HCT116 (cell line): ENCODE results near the gene CLPX. TPM values are rescaled to one million over a fixed set of nuclear protein-coding genes. Genes with fewer than 3 reads are reported as not detected.

Experiments used
- ATAC-seq: fragments of 200-7000 bp; cut with Tn5 transposase; 2 replicates; pipeline ENCODE4 v1.9.1; 2020; ENCODE audit warnings: mild to moderate bottlenecking, moderate library complexity
- BruUV-seq: library from RNA; stranded (reverse); fragments of 400-500 nt; replicated peaks from 2 replicates; lab custom pipeline; 2021; lab: Mats Ljungman, UMichigan
- CTCF ChIA-PET: fragments of 300-600 bp; sonication (Branson Sonifier 250); formaldehyde crosslinking; loops from one replicate; lab custom pipeline; 2021; ENCODE audit warnings: antibody characterized with exemption; lab: Charles Lee
- POLR2A ChIA-PET: fragments of 300-600, 350-600 bp; sonication (Branson Sonifier 250); formaldehyde crosslinking; loops from one replicate; lab custom pipeline; 2021; ENCODE audit warnings: antibody characterized with exemption; lab: Charles Lee
- RAD21 ChIA-PET, 2 experiments: fragments of 300-600 bp; sonication (Branson Sonifier 250); formaldehyde crosslinking; loops; one replicate each; lab custom pipeline; 2023; ENCODE audit warnings: low total read pairs in 2 of 2; ENCODE audit not compliant: uncharacterized antibody in 2 of 2, unreplicated experiment in 2 of 2, low non-redundant PET in 1 of 2; lab: Charles Lee
- DNase-seq: peaks from one replicate; pipeline ENCODE4 v3.0.0-alpha.2; 2010; ENCODE audit warnings: low read depth, low spot score
- H2AFZ ChIP-seq: fragments of 200-600 bp; shearing (Covaris generic), sonication (generic); 2 replicates; pipeline ENCODE4 v1.6.1; 2017; ENCODE audit warnings: low read depth, mixed run types, mixed read lengths, antibody characterized with exemption, low read length; ENCODE audit not compliant: poor library complexity, severe bottlenecking
- H3K27ac ChIP-seq: 2 replicates; pipeline ENCODE4 v1.5.1; 2012; ENCODE audit warnings: low read depth, low read length
- H3K27me3 ChIP-seq: fragments of 200-600 bp; sonication (generic); 2 replicates; pipeline ENCODE4 v1.6.1; 2016; ENCODE audit warnings: mixed run types, low read length, mixed read lengths; ENCODE audit not compliant: insufficient read depth
- H3K36me3 ChIP-seq, 2 experiments: fragments of 200-500 bp in 1 of 2; fragments of 200-600 bp in 1 of 2; sonication (Bioruptor generic) in 1 of 2; sonication (generic) in 1 of 2; 2 replicates each; pipeline versions ENCODE4 v1.5.1 to v1.6.1; 2014 to 2016; ENCODE audit warnings: low read length in 2 of 2, inconsistent platforms in 1 of 2, mixed read lengths in 1 of 2, mixed run types in 1 of 2; ENCODE audit not compliant: insufficient read depth in 2 of 2, control insufficient read depth in 1 of 2
- H3K4me1 ChIP-seq, 2 experiments: fragments of 200-600 bp in 1 of 2; sonication (generic) in 1 of 2; 2 replicates each; pipeline versions ENCODE4 v1.5.1 to v1.6.1; 2012 to 2017; ENCODE audit warnings: low read length in 2 of 2, inconsistent platforms in 1 of 2, mild to moderate bottlenecking in 1 of 2, mixed read lengths in 1 of 2, mixed run types in 1 of 2, moderate library complexity in 1 of 2; ENCODE audit not compliant: insufficient read depth in 2 of 2, control insufficient read depth in 1 of 2
- H3K4me2 ChIP-seq: fragments of 200-600 bp; sonication (generic); 2 replicates; pipeline ENCODE4 v1.6.1; 2017; ENCODE audit warnings: mixed run types, low read length, mixed read lengths
- H3K4me3 ChIP-seq, 2 experiments: fragments of 200-600 bp in 1 of 2; sonication (generic) in 1 of 2; replicated peaks in 1 of 2; 2 replicates each; pipeline ENCODE4 v1.5.1; 2011 to 2016; ENCODE audit warnings: low read length in 2 of 2, control low read depth in 1 of 2, low read depth in 1 of 2, mild to moderate bottlenecking in 1 of 2, mixed read lengths in 1 of 2, mixed run types in 1 of 2
- H3K79me2 ChIP-seq: fragments of 200-600 bp; sonication (generic); 2 replicates; pipeline ENCODE4 v1.6.1; 2017; ENCODE audit warnings: mild to moderate bottlenecking, mixed run types, low read length, moderate library complexity, mixed read lengths; ENCODE audit not compliant: insufficient read depth
- H3K9ac ChIP-seq: fragments of 200-600 bp; sonication (generic); 2 replicates; pipeline ENCODE4 v1.6.1; 2016; ENCODE audit warnings: low read length, mixed read lengths
- H3K9me2 ChIP-seq: fragments of 200-600 bp; sonication (generic), shearing (Covaris generic); 2 replicates; pipeline ENCODE4 v1.6.1; 2017; ENCODE audit warnings: mixed run types, mild to moderate bottlenecking, moderate library complexity; ENCODE audit not compliant: insufficient read depth
- H3K9me3 ChIP-seq, 2 experiments: fragments of 200-500 bp in 1 of 2; fragments of 200-600 bp in 1 of 2; sonication (Bioruptor generic) in 1 of 2; sonication (generic) in 1 of 2; 2 replicates each; pipeline ENCODE4 v1.6.1; 2014 to 2017; ENCODE audit warnings: low read length in 2 of 2, mixed read lengths in 2 of 2, inconsistent platforms in 1 of 2, low read depth in 1 of 2, mild to moderate bottlenecking in 1 of 2, mixed run types in 1 of 2, moderate library complexity in 1 of 2; ENCODE audit not compliant: control insufficient read depth in 1 of 2, insufficient read depth in 1 of 2
- H4K20me1 ChIP-seq: fragments of 200-600 bp; sonication (generic), shearing (Covaris generic); 2 replicates; pipeline ENCODE4 v1.6.1; 2017; ENCODE audit warnings: mixed run types, mild to moderate bottlenecking, moderate library complexity; ENCODE audit not compliant: insufficient read depth
- ATF3 ChIP-seq: IDR thresholded peaks from 2 replicates; pipeline ENCODE4 v1.6.1; 2012
- CBX3 ChIP-seq: IDR thresholded peaks from 2 replicates; pipeline ENCODE4 v1.6.1; 2012; ENCODE audit warnings: low read depth
- CEBPB ChIP-seq: IDR thresholded peaks from 2 replicates; pipeline ENCODE4 v1.6.1; 2012; ENCODE audit warnings: low read depth
- EGR1 ChIP-seq: IDR thresholded peaks from 2 replicates; pipeline ENCODE4 v1.6.1; 2012; ENCODE audit warnings: low read depth
- ELF1 ChIP-seq: IDR thresholded peaks from 2 replicates; pipeline ENCODE4 v1.6.1; 2012; ENCODE audit warnings: low read depth, borderline replicate concordance
- EZH2 ChIP-seq: fragments of 200-600 bp; sonication (generic); IDR thresholded peaks from 2 replicates; pipeline ENCODE4 v1.6.1; 2017; ENCODE audit warnings: antibody characterized with exemption, mixed run types
- EZH2phosphoT487 ChIP-seq: fragments of 200-600 bp; IDR thresholded peaks from 2 replicates; pipeline ENCODE4 v1.6.1; 2018; ENCODE audit warnings: antibody characterized with exemption, borderline replicate concordance
- FOSL1 ChIP-seq: IDR thresholded peaks from 2 replicates; pipeline ENCODE4 v1.6.1; 2012; ENCODE audit warnings: low read depth
- MAX ChIP-seq: IDR thresholded peaks from 2 replicates; pipeline ENCODE4 v1.6.1; 2012
- POLR2A ChIP-seq: IDR thresholded peaks from 2 replicates; pipeline ENCODE4 v1.7.0; 2011; ENCODE audit warnings: borderline replicate concordance; ENCODE audit not compliant: insufficient read depth, insufficient read length; ENCODE audit errors: extremely low read depth
- POLR2AphosphoS5 ChIP-seq: IDR thresholded peaks from 2 replicates; pipeline ENCODE4 v1.6.1; 2011; ENCODE audit warnings: mild to moderate bottlenecking, low read depth, low read length, moderate library complexity
- RAD21 ChIP-seq: IDR thresholded peaks from 2 replicates; pipeline ENCODE4 v1.6.1; 2012; ENCODE audit warnings: low read depth, mild to moderate bottlenecking
- REST ChIP-seq: IDR thresholded peaks from 2 replicates; pipeline ENCODE4 v1.6.1; 2012; ENCODE audit warnings: low read depth
- SP1 ChIP-seq: IDR thresholded peaks from 2 replicates; pipeline ENCODE4 v1.6.1; 2012; ENCODE audit warnings: low read depth
- SRF ChIP-seq: IDR thresholded peaks from 2 replicates; pipeline ENCODE4 v1.6.1; 2012; ENCODE audit warnings: low read depth
- TCF7L2 ChIP-seq: IDR thresholded peaks from 2 replicates; pipeline ENCODE4 v1.7.0; 2011; ENCODE audit warnings: borderline replicate concordance, inconsistent platforms; ENCODE audit not compliant: insufficient read depth, insufficient read length; ENCODE audit errors: extremely low read depth
- YY1 ChIP-seq: IDR thresholded peaks from 2 replicates; pipeline ENCODE4 v1.6.1; 2011; ENCODE audit warnings: low read length, low read depth, moderate library complexity, mild to moderate bottlenecking; ENCODE audit not compliant: insufficient replicate concordance; ENCODE audit errors: extremely low read depth
- ZBTB33 ChIP-seq: IDR thresholded peaks from 2 replicates; pipeline ENCODE4 v1.6.1; 2011; ENCODE audit warnings: mild to moderate bottlenecking, low read length, moderate library complexity; ENCODE audit not compliant: insufficient replicate concordance; ENCODE audit errors: extremely low read depth
- ZFX ChIP-seq: fragments of 450-650 bp; IDR thresholded peaks from 2 replicates; pipeline ENCODE4 v1.6.1; 2017
- intact Hi-C: fragments of 100-400 bp; cut with micrococcal nuclease; formaldehyde crosslinking; loops from 2 replicates; pipeline ENCODE4 v1.10.0; 2022
- total RNA-seq: library from RNA; stranded (reverse); gene quantifications from one replicate; pipeline ENCODE4 v1.2.1, GENCODE V29; 2021; ENCODE audit not compliant: unreplicated experiment
- TF ChIP-seq, protein P1 (sequence below), 3 experiments: fragments of 200-600 bp in 1 of 3; sonication (generic) in 1 of 3; IDR thresholded peaks in 2 of 3; conservative IDR thresholded peaks in 1 of 3; 2 replicates each; pipeline ENCODE4 v1.5.1; 2012 to 2017; ENCODE audit warnings: low read depth in 2 of 3, low read length in 2 of 3, antibody characterized with exemption in 1 of 3, borderline replicate concordance in 1 of 3, control low read depth in 1 of 3, mild to moderate bottlenecking in 1 of 3, mixed read lengths in 1 of 3, mixed run types in 1 of 3, moderate library complexity in 1 of 3; ENCODE audit not compliant: insufficient read depth in 1 of 3

CLPX gene
- total RNA-seq, 1 experiment from 2014 or later = 64.1 TPM

GRCh38 chr15:65207280-65207840 is 22.2 kb upstream of the CLPX start:
- no TSS peak for BruUV-seq
- POLR2A ChIA-PET = interaction anchor here (0.5 to 1.1 kb wide), 2 partner anchors 17 to 22 kb away, joined by 4 read pairs; partner anchors contain the start of gene CLPX
- no peaks in the 10 kb centered on the region for H3K9me3 ChIP-seq
- H3K27me3 ChIP-seq = no peaks in the 10 kb centered on the region
- TF ChIP-seq TCF7L2 (no peak), MAX (no peak), RAD21 (no peak), FOSL1 (no peak), ELF1 (no peak), REST (no peak), ATF3 (no peak), YY1 (no peak), POLR2A (no peak), SRF (no peak), EZH2phosphoT487 (no peak), POLR2AphosphoS5 (no peak), SP1 (no peak), EZH2 (no peak), CBX3 (no peak), ZBTB33 (no peak), ZFX (no peak), EGR1 (no peak), CEBPB (no peak)
- TF ChIP-seq, protein P1, sequence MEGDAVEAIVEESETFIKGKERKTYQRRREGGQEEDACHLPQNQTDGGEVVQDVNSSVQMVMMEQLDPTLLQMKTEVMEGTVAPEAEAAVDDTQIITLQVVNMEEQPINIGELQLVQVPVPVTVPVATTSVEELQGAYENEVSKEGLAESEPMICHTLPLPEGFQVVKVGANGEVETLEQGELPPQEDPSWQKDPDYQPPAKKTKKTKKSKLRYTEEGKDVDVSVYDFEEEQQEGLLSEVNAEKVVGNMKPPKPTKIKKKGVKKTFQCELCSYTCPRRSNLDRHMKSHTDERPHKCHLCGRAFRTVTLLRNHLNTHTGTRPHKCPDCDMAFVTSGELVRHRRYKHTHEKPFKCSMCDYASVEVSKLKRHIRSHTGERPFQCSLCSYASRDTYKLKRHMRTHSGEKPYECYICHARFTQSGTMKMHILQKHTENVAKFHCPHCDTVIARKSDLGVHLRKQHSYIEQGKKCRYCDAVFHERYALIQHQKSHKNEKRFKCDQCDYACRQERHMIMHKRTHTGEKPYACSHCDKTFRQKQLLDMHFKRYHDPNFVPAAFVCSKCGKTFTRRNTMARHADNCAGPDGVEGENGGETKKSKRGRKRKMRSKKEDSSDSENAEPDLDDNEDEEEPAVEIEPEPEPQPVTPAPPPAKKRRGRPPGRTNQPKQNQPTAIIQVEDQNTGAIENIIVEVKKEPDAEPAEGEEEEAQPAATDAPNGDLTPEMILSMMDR (IDR thresholded peaks at IDR 0.05 in 2 of 3, conservative IDR thresholded peaks at IDR 0.05 in 1 of 3; ENCODE audit: borderline replicate concordance in 1 of 3, insufficient read depth in 1 of 3, low read depth in 2 of 3, low read length in 2 of 3) = no peak
- intact Hi-C loops = no loop called here
- no peak overlapping the region for H3K9ac ChIP-seq
- H3K79me2 ChIP-seq = no peaks in the 10 kb centered on the region
- no peaks in the 10 kb centered on the region for H3K9me2 ChIP-seq
- ATAC-seq (no peak), DNase-seq (no peak)
- H3K27ac ChIP-seq = no peak overlapping the region
- CTCF ChIA-PET = interaction anchor here (0.9 kb wide), 1 partner anchor 177 kb away, joined by 3 read pairs; no protein-coding TSS in a partner anchor
- no peak overlapping the region for H2AFZ ChIP-seq
- no peaks in the 10 kb centered on the region for H3K36me3 ChIP-seq
- H3K4me1 ChIP-seq = peaks cover 2 to 12% of the 10 kb centered on the region in 2 experiments; a peak in 1 of 4 replicates
- no peak overlapping the region for H3K4me3 ChIP-seq
- no peaks in the 10 kb centered on the region for H4K20me1 ChIP-seq
- no peak overlapping the region for H3K4me2 ChIP-seq
- RAD21 ChIA-PET = no interaction called here
